Measurements from ENCODE around the gene LTBP1. TPM values are rescaled to one million over a fixed set of nuclear protein-coding genes. Genes with fewer than 3 reads are reported as not detected.

LTBP1 gene
- total RNA-seq, 6 experiments from 2014 or later, result 260 to 409 (median 335) TPM

- Mint-ChIP-seq H3K27me3 (ENCODE audit: insufficient read depth) (no peaks in the 10 kb centered on the region), H3K36me3 (ENCODE audit: low read depth) (peaks cover 17% of the 10 kb centered on the region), H3K27ac (no peak overlapping the region), H3K4me3 (no peak overlapping the region), H3K4me1 (ENCODE audit: low read depth) (peaks cover 14% of the 10 kb centered on the region), H3K9me3 (no peaks in the 10 kb centered on the region)
- no peak for TF ChIP-seq CTCF (IDR thresholded peaks at IDR 0.05)
- DNase-seq, result no peak
These were observed 12.1 kb downstream of the LTBP1 start for GRCh38 chr2:32958821-32959220.

DNA sequence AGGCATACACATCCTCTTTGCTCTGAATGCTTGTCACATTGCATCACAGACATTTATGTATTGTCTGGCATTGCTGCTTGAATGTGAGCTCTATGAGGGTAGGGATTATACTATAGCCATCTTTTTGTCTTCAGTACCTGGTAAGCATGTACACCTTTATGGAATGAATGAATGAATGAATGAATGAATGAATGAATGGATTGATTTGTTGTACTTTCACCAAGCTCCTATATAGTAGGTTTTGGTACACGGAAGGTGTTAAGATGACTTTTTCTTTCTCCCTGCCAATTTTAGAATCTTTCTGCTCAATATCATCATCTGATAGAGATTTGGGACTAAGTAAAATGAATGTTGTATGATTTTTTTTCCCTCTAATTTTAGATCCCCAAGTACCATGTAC, 13.5 kb downstream of the LTBP1 start:
- no peaks in the 10 kb centered on the region for H3K9me3 Mint-ChIP-seq
- peaks cover 26% of the 10 kb centered on the region for H3K4me1 Mint-ChIP-seq (ENCODE audit: low read depth)
- no peak for TF ChIP-seq CTCF (IDR thresholded peaks at IDR 0.05)
- H3K36me3 Mint-ChIP-seq (ENCODE audit: low read depth), result peaks cover 15% of the 10 kb centered on the region
- H3K4me3 Mint-ChIP-seq, result no peak overlapping the region
- no peak for DNase-seq
- H3K27ac Mint-ChIP-seq, result no peak overlapping the region
- no peaks in the 10 kb centered on the region for H3K27me3 Mint-ChIP-seq (ENCODE audit: insufficient read depth)

DNA sequence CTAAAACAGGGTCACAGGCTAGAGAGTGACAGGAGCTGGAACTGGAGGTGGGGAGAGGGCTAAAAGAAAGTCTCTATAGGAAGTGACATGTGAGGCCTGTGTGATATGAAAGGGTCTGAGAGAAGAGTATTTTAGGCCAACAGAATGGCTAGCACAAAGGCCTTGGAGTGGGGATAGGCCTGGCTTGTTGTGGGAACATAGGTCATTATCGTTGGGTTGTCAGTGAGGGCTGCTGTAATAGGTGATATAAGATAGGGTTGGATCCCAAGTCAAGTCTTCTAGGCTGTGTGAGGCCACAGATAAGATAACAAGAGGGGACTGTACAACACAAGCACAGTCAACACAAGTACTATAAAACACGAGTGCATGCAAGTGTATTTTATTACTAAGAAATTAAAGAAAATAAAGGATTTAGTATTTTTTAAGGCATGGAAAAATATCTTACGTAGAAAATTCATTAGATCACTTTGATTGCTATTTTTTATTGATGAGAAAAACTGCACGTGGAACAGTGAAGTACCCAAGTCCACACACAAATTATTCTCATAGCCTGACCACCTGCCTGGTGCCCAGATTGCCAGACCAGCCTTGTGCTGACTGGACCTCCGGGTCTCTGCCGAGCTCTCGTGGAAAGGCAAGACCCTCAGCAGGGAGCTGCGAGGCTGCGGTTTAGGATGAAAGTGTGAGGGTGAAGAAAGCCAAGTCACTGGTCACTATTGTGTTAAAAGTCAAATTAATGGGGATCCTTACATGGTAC, 14.1 kb downstream of the LTBP1 start:
- H3K9me3 Mint-ChIP-seq, result no peaks in the 10 kb centered on the region
- no peak for TF ChIP-seq CTCF (IDR thresholded peaks at IDR 0.05)
- H3K4me3 Mint-ChIP-seq, result no peak overlapping the region
- H3K27me3 Mint-ChIP-seq (ENCODE audit: insufficient read depth), result no peaks in the 10 kb centered on the region
- no peak for DNase-seq
- peaks cover 19% of the 10 kb centered on the region for H3K36me3 Mint-ChIP-seq (ENCODE audit: low read depth)
- H3K4me1 Mint-ChIP-seq (ENCODE audit: low read depth), result peaks cover 32% of the 10 kb centered on the region
- H3K27ac Mint-ChIP-seq, result no peak overlapping the region

GRCh38 chr2:32962690-32963089, 15.9 kb downstream of the LTBP1 start:
- Mint-ChIP-seq H3K27ac (no peak overlapping the region), H3K4me1 (ENCODE audit: low read depth) (peaks cover 51% of the 10 kb centered on the region), H3K27me3 (ENCODE audit: insufficient read depth) (no peaks in the 10 kb centered on the region), H3K4me3 (no peak overlapping the region), H3K36me3 (ENCODE audit: low read depth) (peaks cover 6% of the 10 kb centered on the region; the same call in 1 of the 2 replicates), H3K9me3 (no peaks in the 10 kb centered on the region)
- no peak for TF ChIP-seq CTCF (IDR thresholded peaks at IDR 0.05)
- DNase-seq, result no peak

DNA sequence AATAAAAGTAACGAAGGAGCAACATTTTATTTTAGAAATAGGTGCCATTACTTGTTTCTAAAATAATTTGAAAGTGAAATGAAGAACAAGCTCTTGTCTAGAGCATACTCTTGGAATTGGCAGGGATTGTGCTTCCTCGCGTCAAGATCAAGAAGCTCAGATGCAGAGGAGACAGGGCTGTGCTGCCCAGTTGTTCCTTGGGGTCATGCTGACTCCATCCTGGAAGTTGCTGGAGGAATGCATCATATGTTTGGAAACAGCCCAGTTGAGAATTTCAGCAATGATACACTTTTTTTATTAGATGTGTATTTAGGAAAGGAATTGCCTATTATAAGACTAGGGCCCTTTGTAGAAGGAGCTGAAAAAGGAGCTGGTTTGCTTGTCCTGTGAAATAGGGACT, 17.2 kb downstream of the LTBP1 start:
- Mint-ChIP-seq H3K9me3 (no peaks in the 10 kb centered on the region), H3K4me1 (ENCODE audit: low read depth) (peaks cover 45% of the 10 kb centered on the region), H3K27ac (peak overlapping the region; percentile 2; the same call in 1 of the 2 replicates), H3K27me3 (ENCODE audit: insufficient read depth) (no peaks in the 10 kb centered on the region), H3K4me3 (no peak overlapping the region; the same call in 1 of the 2 replicates), H3K36me3 (ENCODE audit: low read depth) (peaks cover 6% of the 10 kb centered on the region; the same call in 1 of the 2 replicates)
- peak; percentile 65 for DNase-seq
- no peak for TF ChIP-seq CTCF (IDR thresholded peaks at IDR 0.05)

Data from HFFc6 (cell line).